Sigmoid colon (tissue), 7 donors: ENCODE results near the gene SRGAP1. TPM values are rescaled to one million over a fixed set of nuclear protein-coding genes. Genes with fewer than 3 reads are reported as not detected.
"Not testable (repeated sequence)": the region's sequence is repeated elsewhere in the genome, so short reads cannot be mapped to it uniquely, and the experiment has no call there.

Source experiments
- DNase-seq: peaks from one replicate; pipeline ENCODE4 v3.0.0-alpha.2; 2019
- H3K27ac ChIP-seq, 4 donors: fragments of 200-600 bp; sonication (generic); one replicate each; pipeline ENCODE4 v1.5.1; 2016 to 2019; ENCODE audit warnings: mild to moderate bottlenecking in 1 of 4
- H3K27me3 ChIP-seq, 3 donors: fragments of 200-600 bp; sonication (generic); one replicate each; pipeline ENCODE4 v1.5.1; 2019; ENCODE audit warnings: mild to moderate bottlenecking in 1 of 3
- H3K36me3 ChIP-seq, 4 donors: fragments of 200-600 bp; sonication (generic); one replicate each; pipeline ENCODE4 v1.5.1; 2016 to 2019
- H3K4me1 ChIP-seq, 4 donors: fragments of 200-600 bp; sonication (generic); one replicate each; pipeline ENCODE4 v1.5.1; 2017 to 2019
- H3K4me3 ChIP-seq, 4 donors: fragments of 200-600 bp; sonication (generic); one replicate each; pipeline ENCODE4 v1.5.1; 2017 to 2019; ENCODE audit warnings: mild to moderate bottlenecking in 2 of 4, moderate library complexity in 1 of 4
- H3K9me3 ChIP-seq, 4 donors: fragments of 200-600 bp in 3 of 4; sonication (generic) in 3 of 4; one replicate each; pipeline versions ENCODE4 v1.5.1 to v1.6.1; 2013 to 2019
- EP300 ChIP-seq, 4 donors: sonication (generic); formaldehyde crosslinking; IDR thresholded peaks; one replicate each; pipeline ENCODE4 v1.6.1; 2017; ENCODE audit warnings: antibody characterized with exemption in 4 of 4
- POLR2A ChIP-seq, 2 donors: fragments of 450-650 bp; IDR thresholded peaks; one replicate each; pipeline ENCODE4 v1.6.1; 2016; ENCODE audit warnings: antibody characterized with exemption in 2 of 2, mild to moderate bottlenecking in 2 of 2, moderate library complexity in 2 of 2
- POLR2AphosphoS5 ChIP-seq, 4 donors: sonication (generic); formaldehyde crosslinking; IDR thresholded peaks; one replicate each; pipeline ENCODE4 v1.6.1; 2017; ENCODE audit warnings: antibody characterized with exemption in 4 of 4
- WGBS, 2 donors: extraction: QIAGEN DNeasy Blood & Tissue Kit; methylation state at CpG; one replicate each; pipeline ENCODE4 v1.1.7; 2013; 5-methylcytosine and 5-hydroxymethylcytosine counted together
- intact Hi-C: fragments of 100-400 bp; cut with DNase I; formaldehyde crosslinking; loops from one replicate; pipeline ENCODE4 v1.15.1; 2023
- polyA plus RNA-seq, 3 donors: library from polyadenylated mRNA; stranded (reverse); fragments of 200-250 nt; gene quantifications; one replicate each; pipeline ENCODE4 v1.2.3, GENCODE V29; 2013
- total RNA-seq, 4 donors: library from RNA; depleted of rRNA; stranded (reverse); fragments of >200 nt; gene quantifications; one replicate each; pipeline ENCODE4 v1.1.0, GENCODE V29; 2016
- TF ChIP-seq, protein P1 (sequence below), 4 experiments: fragments of 450-650 bp in 3 of 4; fragments of 200-600 bp in 1 of 4; IDR thresholded peaks; one replicate each; pipeline ENCODE4 v1.5.1; 2016 to 2019; ENCODE audit warnings: antibody characterized with exemption in 4 of 4, mild to moderate bottlenecking in 3 of 4, moderate library complexity in 2 of 4
- donor health status: healthy with polysubstance abuse.
- donor health status: Bipolar disorder and iron deficiency.
- donor health status: healthy.

SRGAP1 gene
- total and polyA plus RNA-seq, 7 donors, result 2.4 to 16.3 (median 5.4) TPM

DNA sequence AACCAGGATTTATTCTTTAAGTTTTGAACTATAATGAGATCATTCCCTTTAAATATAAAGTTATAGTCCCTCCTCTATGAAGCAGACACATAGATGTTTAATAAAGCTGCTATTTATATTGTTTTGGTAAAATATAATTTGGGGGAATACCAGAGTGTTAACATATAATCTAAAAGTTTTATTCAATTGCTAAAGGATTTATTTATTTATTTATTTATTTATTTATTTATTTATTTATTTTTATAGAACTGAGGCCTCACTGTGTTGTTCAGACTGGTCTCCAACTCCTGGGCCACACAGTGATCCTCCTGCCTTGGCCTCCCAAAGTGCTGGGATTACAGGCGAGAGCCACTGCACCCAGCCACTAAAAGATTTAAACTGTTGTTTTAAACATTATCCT lies 278.9 kb downstream of the SRGAP1 start:
- intact Hi-C loops, result no loop called here
- Histone ChIP-seq H3K9me3 (no peaks in the 10 kb centered on the region), H3K27ac (no peak overlapping the region), H3K4me1 (no peaks in the 10 kb centered on the region), H3K4me3 (no peak overlapping the region), H3K27me3 (no peaks in the 10 kb centered on the region), H3K36me3 (peaks cover 0 to 20% (median 8%) of the 10 kb centered on the region in 4 donors)
- WGBS, 2 donors, result 94 to 98% methylated on average over 1 of the region's 1 CpG
- DNase-seq, result no peak
- TF ChIP-seq EP300 (IDR thresholded peaks at IDR 0.05) (no peak), POLR2A (IDR thresholded peaks at IDR 0.05) (no peak), POLR2AphosphoS5 (IDR thresholded peaks at IDR 0.05) (no peak)
- TF ChIP-seq, protein P1, sequence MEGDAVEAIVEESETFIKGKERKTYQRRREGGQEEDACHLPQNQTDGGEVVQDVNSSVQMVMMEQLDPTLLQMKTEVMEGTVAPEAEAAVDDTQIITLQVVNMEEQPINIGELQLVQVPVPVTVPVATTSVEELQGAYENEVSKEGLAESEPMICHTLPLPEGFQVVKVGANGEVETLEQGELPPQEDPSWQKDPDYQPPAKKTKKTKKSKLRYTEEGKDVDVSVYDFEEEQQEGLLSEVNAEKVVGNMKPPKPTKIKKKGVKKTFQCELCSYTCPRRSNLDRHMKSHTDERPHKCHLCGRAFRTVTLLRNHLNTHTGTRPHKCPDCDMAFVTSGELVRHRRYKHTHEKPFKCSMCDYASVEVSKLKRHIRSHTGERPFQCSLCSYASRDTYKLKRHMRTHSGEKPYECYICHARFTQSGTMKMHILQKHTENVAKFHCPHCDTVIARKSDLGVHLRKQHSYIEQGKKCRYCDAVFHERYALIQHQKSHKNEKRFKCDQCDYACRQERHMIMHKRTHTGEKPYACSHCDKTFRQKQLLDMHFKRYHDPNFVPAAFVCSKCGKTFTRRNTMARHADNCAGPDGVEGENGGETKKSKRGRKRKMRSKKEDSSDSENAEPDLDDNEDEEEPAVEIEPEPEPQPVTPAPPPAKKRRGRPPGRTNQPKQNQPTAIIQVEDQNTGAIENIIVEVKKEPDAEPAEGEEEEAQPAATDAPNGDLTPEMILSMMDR (IDR thresholded peaks at IDR 0.05), result no peak

DNA sequence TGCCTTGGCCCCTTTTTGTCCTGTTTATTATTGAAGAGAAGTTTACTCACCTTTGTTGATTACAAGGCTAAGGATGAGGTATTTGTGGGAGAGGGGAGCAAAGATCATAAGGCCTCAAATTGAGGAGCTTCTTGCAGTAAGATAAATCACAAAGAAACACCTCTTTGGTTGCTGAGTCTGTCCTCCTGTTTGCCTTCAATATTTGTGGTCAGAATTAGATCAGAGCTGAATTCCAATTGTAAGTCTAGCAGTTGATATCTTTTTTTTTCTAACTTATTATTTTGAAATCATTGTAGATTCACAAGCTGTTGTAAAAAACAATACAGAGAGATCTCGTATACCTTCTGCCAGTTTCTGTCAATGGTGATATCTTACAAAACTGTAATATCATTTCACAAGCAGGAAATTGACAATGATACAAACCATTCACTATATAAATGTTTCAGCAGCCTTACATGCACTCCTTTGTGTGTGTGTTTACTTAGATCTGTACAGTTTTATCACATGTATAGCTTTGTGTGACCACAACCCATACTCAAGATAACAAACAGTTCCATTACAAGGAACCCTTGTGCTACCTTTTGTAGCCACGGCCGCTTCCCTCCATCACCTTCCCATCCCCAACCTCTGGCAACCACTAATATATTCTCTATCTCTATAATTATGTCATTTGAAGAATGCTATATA lies 280.2 kb downstream of the SRGAP1 start:
- no peaks in the 10 kb centered on the region for H3K27me3 ChIP-seq
- 42 to 75% methylated on average over 3 of the region's 3 CpGs for WGBS, 2 donors
- no peak overlapping the region for H3K4me3 ChIP-seq
- intact Hi-C loops, result no loop called here
- H3K36me3 ChIP-seq, result peaks cover 0 to 31% (median 13%) of the 10 kb centered on the region in 4 donors
- DNase-seq, result no peak
- no peak overlapping the region for H3K27ac ChIP-seq
- H3K9me3 ChIP-seq, result no peaks in the 10 kb centered on the region
- TF ChIP-seq POLR2A (IDR thresholded peaks at IDR 0.05) (no peak), POLR2AphosphoS5 (IDR thresholded peaks at IDR 0.05) (no peak)
- H3K4me1 ChIP-seq, result no peaks in the 10 kb centered on the region

DNA sequence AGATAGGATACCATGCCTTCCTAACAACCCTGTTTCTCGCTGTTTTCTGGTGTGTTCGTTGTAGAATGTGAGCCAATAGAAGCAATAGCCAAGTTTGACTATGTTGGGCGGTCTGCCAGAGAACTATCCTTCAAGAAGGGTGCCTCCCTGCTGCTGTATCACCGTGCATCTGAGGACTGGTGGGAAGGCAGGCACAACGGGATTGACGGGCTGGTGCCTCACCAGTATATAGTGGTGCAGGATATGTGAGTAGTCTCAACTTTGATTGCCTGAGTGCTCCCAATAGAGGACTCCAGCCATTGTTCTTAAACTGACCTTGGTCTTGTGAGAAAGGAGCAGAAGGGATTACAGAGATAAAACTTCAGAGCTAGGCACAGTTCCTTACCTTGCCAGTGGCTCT lies 281.4 kb downstream of the SRGAP1 start:
- peaks cover 0 to 41% (median 20%) of the 10 kb centered on the region in 4 donors for H3K36me3 ChIP-seq
- intact Hi-C loops, result no loop called here
- TF ChIP-seq POLR2A (IDR thresholded peaks at IDR 0.05) (no peak), POLR2AphosphoS5 (IDR thresholded peaks at IDR 0.05) (no peak), EP300 (IDR thresholded peaks at IDR 0.05) (no peak)
- TF ChIP-seq, protein P1 (IDR thresholded peaks at IDR 0.05), result no peak
- no peak for DNase-seq
- H3K9me3 ChIP-seq, result no peaks in the 10 kb centered on the region
- no peak overlapping the region for H3K27ac ChIP-seq
- no peaks in the 10 kb centered on the region for H3K27me3 ChIP-seq
- no peaks in the 10 kb centered on the region for H3K4me1 ChIP-seq
- WGBS, 2 donors, result 85 to 91% methylated on average over 6 of the region's 6 CpGs
- H3K4me3 ChIP-seq, result no peak overlapping the region

DNA sequence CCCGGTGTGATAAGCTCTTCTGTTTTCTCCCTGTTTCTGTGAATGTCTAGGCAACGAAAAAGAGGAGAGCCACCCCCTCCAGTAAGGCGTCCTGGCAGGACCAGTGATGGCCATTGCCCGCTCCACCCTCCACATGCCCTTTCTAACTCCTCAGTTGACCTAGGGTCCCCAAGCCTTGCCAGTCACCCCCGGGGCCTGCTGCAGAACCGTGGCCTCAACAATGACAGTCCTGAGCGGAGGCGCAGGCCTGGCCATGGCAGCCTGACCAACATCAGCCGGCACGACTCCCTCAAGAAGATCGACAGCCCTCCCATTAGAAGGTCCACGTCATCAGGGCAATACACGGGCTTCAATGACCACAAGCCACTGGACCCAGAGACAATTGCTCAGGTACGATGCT lies 283.3 kb downstream of the SRGAP1 start:
- WGBS, 2 donors, result 94 to 97% methylated on average over 14 of the region's 14 CpGs
- intact Hi-C loops, result no loop called here
- Histone ChIP-seq H3K27me3 (no peaks in the 10 kb centered on the region), H3K4me1 (no peaks in the 10 kb centered on the region), H3K36me3 (peaks cover 0 to 57% (median 21%) of the 10 kb centered on the region in 4 donors), H3K27ac (no peak overlapping the region), H3K9me3 (no peaks in the 10 kb centered on the region), H3K4me3 (no peak overlapping the region)
- TF ChIP-seq, protein P1 (IDR thresholded peaks at IDR 0.05), result no peak
- no peak for DNase-seq

DNA sequence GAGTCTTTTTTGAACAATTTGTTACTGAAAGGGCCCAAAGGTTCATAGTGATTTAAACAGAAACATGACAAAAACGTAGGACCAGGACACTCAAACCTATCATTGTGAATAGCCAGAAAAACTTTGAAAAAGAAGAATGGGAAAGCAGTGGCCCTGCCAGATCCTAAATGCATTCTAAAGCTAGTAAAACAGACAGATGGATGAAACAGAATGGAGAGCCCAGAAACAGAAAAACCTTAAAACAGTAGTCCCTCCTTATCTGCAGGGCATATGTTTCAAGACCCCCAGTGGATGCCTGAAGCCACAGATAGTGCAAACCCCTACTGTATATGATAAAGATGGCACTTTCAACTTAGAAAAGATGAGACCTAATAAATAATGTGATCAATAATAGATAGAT lies 283.9 kb downstream of the SRGAP1 start:
- Histone ChIP-seq H3K36me3 (peaks cover 0 to 62% (median 22%) of the 10 kb centered on the region in 4 donors), H3K4me1 (no peaks in the 10 kb centered on the region), H3K4me3 (no peak overlapping the region), H3K27ac (no peak overlapping the region), H3K9me3 (peaks cover 0 to 3% (median under 1%) of the 10 kb centered on the region in 4 donors), H3K27me3 (no peaks in the 10 kb centered on the region)
- TF ChIP-seq, protein P1 (IDR thresholded peaks at IDR 0.05), result no peak
- intact Hi-C loops, result no loop called here
- no peak for DNase-seq
- WGBS, 2 donors, result 74 to 84% methylated on average over 1 of the region's 1 CpG

DNA sequence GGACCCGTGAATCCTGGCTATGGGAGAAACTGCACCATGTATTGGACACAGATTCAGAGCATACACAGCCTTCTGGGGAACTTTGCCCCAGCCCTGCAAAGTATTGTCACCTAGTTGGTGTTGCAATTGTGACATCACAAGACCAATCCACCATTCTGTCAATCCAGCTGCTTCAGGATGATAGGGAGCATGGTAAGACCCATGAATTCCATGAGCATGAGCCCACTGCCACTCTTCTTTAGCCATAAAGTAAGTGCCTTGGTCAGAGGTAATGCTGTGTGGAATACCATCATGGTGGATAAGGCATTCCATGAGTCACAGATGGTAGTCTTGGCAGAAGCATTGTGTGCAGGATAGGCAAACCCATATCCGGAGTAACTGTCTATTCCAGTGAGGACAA lies 286.0 kb downstream of the SRGAP1 start:
- H3K27ac ChIP-seq, H3K4me3 ChIP-seq, H3K27me3 ChIP-seq, H3K9me3 ChIP-seq, H3K4me1 ChIP-seq, DNase-seq, intact Hi-C loops: not testable (repeated sequence)
- WGBS, 2 donors, result 93 to 98% methylated on average over 2 of the region's 2 CpGs
- H3K36me3 ChIP-seq, result peaks cover 0 to 67% (median 27%) of the 10 kb centered on the region in 4 donors

DNA sequence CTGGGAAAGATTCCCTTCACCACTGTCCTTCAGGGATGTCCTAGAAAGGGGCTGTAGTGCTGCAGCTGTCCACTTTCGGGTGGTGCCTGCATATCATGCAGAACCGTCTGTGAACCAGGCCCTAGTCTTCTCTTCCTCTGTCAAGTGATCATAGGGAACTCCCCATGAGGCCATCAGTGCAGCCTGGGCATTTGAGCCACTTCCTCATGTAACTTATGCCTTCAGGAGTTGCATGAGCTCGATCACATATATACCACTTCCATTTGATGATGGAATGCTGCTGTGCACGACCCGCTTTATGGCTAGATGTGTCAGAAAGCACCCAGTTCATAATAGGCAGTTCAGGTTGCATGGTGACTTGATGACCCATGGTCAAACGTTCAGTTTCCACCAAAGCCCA lies 287.0 kb downstream of the SRGAP1 start:
- 90 to 96% methylated on average over 6 of the region's 6 CpGs for WGBS, 2 donors
- H3K27me3 ChIP-seq, DNase-seq, H3K4me1 ChIP-seq, H3K4me3 ChIP-seq, intact Hi-C loops, H3K27ac ChIP-seq, H3K9me3 ChIP-seq: not testable (repeated sequence)
- H3K36me3 ChIP-seq, result peaks cover 0 to 66% (median 27%) of the 10 kb centered on the region in 4 donors

DNA sequence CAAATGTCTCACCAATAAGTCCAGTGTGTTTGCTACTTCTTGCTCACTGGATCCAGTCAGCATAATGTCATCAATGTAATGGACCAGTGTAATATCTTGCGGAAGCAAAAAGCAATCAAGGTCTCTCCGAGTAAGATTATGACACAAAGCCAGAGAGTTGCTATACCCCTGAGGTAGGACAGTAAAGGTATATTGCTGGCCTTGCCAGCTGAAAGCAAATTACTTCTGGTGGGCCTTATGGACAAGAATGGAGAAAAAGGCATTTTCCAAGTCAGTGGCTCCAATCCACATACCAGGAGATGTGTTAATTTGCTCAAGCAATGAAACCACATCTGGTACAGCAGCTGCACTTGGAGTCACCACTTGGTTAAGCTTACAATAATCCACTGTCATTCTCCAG lies 288.2 kb downstream of the SRGAP1 start:
- peaks cover 0 to 54% (median 24%) of the 10 kb centered on the region in 4 donors for H3K36me3 ChIP-seq
- not testable (repeated sequence) for H3K9me3 ChIP-seq
- 96 to 98% methylated on average over 2 of the region's 2 CpGs for WGBS, 2 donors

More for the DNA sequence above, 288.2 kb downstream of the SRGAP1 start:
- H3K4me3 ChIP-seq, H3K4me1 ChIP-seq, DNase-seq, intact Hi-C loops, H3K27me3 ChIP-seq, H3K27ac ChIP-seq: not testable (repeated sequence)
